ENCODE measurements around the gene NEK6. TPM values are rescaled to one million over a fixed set of nuclear protein-coding genes. Genes with fewer than 3 reads are reported as not detected.
A peak's percentile ranks its signal among the peaks of the same experiment; 100 is the strongest.

Gene NEK6
- total and polyA plus RNA-seq, 10 of the 15 experiments (the other 5 are each of a cell fraction or from before 2014, with no cell fraction given) = 31.3 to 161 (median 89.2) TPM

DNA sequence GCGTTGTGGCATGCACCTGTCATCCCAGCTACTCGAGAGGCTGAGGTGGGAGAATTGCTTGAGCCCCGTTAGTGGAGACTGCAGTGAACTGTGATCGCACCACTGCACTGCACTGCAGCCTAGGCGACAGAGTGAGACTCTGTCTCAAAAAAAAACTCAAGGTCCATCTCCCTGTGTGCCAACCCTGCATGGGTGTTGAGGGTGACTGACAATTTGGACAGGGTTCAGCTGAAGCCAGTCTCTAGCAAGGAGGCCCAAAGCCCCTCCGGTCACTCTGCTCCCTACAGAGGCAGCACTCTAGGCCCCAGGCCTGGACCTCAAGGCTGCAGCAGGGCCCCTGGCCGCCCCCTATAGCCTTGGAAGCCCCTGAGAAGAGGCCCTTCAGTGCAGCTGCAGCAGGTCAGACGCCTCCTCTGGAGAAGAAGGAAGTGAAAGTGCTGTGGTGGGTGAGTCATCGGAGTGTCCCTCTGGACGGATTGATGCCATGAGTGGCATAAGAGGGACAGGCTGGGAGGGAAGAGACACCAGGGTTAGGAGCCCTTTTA lies 39.2 kb upstream of the NEK6 start (continued):
- TF ChIP-seq, protein P1, sequence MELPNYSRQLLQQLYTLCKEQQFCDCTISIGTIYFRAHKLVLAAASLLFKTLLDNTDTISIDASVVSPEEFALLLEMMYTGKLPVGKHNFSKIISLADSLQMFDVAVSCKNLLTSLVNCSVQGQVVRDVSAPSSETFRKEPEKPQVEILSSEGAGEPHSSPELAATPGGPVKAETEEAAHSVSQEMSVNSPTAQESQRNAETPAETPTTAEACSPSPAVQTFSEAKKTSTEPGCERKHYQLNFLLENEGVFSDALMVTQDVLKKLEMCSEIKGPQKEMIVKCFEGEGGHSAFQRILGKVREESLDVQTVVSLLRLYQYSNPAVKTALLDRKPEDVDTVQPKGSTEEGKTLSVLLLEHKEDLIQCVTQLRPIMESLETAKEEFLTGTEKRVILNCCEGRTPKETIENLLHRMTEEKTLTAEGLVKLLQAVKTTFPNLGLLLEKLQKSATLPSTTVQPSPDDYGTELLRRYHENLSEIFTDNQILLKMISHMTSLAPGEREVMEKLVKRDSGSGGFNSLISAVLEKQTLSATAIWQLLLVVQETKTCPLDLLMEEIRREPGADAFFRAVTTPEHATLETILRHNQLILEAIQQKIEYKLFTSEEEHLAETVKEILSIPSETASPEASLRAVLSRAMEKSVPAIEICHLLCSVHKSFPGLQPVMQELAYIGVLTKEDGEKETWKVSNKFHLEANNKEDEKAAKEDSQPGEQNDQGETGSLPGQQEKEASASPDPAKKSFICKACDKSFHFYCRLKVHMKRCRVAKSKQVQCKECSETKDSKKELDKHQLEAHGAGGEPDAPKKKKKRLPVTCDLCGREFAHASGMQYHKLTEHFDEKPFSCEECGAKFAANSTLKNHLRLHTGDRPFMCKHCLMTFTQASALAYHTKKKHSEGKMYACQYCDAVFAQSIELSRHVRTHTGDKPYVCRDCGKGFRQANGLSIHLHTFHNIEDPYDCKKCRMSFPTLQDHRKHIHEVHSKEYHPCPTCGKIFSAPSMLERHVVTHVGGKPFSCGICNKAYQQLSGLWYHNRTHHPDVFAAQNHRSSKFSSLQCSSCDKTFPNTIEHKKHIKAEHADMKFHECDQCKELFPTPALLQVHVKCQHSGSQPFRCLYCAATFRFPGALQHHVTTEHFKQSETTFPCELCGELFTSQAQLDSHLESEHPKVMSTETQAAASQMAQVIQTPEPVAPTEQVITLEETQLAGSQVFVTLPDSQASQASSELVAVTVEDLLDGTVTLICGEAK (IDR thresholded peaks at IDR 0.05; ENCODE audit: borderline replicate concordance) = no peak
- TF ChIP-seq CHD2 (IDR thresholded peaks at IDR 0.05; ENCODE audit: borderline replicate concordance, low read depth, low read length) = 0 out of 2 replicates have a peak, but pooled peaks have one; percentile 36
- TF ChIP-seq, protein P2, sequence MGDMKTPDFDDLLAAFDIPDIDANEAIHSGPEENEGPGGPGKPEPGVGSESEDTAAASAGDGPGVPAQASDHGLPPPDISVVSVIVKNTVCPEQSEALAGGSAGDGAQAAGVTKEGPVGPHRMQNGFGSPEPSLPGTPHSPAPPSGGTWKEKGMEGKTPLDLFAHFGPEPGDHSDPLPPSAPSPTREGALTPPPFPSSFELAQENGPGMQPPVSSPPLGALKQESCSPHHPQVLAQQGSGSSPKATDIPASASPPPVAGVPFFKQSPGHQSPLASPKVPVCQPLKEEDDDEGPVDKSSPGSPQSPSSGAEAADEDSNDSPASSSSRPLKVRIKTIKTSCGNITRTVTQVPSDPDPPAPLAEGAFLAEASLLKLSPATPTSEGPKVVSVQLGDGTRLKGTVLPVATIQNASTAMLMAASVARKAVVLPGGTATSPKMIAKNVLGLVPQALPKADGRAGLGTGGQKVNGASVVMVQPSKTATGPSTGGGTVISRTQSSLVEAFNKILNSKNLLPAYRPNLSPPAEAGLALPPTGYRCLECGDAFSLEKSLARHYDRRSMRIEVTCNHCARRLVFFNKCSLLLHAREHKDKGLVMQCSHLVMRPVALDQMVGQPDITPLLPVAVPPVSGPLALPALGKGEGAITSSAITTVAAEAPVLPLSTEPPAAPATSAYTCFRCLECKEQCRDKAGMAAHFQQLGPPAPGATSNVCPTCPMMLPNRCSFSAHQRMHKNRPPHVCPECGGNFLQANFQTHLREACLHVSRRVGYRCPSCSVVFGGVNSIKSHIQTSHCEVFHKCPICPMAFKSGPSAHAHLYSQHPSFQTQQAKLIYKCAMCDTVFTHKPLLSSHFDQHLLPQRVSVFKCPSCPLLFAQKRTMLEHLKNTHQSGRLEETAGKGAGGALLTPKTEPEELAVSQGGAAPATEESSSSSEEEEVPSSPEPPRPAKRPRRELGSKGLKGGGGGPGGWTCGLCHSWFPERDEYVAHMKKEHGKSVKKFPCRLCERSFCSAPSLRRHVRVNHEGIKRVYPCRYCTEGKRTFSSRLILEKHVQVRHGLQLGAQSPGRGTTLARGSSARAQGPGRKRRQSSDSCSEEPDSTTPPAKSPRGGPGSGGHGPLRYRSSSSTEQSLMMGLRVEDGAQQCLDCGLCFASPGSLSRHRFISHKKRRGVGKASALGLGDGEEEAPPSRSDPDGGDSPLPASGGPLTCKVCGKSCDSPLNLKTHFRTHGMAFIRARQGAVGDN (IDR thresholded peaks at IDR 0.05) = peak; percentile 35; the same call in 1 of the 2 replicates
- TF ChIP-seq KLF5 (IDR thresholded peaks at IDR 0.05; ENCODE audit: partially characterized antibody) = no peak
- TF ChIP-seq, protein P3, sequence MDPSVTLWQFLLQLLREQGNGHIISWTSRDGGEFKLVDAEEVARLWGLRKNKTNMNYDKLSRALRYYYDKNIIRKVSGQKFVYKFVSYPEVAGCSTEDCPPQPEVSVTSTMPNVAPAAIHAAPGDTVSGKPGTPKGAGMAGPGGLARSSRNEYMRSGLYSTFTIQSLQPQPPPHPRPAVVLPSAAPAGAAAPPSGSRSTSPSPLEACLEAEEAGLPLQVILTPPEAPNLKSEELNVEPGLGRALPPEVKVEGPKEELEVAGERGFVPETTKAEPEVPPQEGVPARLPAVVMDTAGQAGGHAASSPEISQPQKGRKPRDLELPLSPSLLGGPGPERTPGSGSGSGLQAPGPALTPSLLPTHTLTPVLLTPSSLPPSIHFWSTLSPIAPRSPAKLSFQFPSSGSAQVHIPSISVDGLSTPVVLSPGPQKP (IDR thresholded peaks at IDR 0.05; ENCODE audit: low read depth, low read length) = no peak
- TF ChIP-seq ASH2L (IDR thresholded peaks at IDR 0.05; ENCODE audit: borderline replicate concordance, low read depth) = no peak
- no peak for TF ChIP-seq ZNF24 (IDR thresholded peaks at IDR 0.05)
- TF ChIP-seq MYB (IDR thresholded peaks at IDR 0.05; ENCODE audit: borderline replicate concordance, low read depth, low read length) = no peak
- no peak for TF ChIP-seq NFIC (IDR thresholded peaks at IDR 0.05; ENCODE audit: low read depth, low read length)
- TF ChIP-seq PML (IDR thresholded peaks at IDR 0.05; ENCODE audit: low read length) = no peak
- TF ChIP-seq, protein P4, sequence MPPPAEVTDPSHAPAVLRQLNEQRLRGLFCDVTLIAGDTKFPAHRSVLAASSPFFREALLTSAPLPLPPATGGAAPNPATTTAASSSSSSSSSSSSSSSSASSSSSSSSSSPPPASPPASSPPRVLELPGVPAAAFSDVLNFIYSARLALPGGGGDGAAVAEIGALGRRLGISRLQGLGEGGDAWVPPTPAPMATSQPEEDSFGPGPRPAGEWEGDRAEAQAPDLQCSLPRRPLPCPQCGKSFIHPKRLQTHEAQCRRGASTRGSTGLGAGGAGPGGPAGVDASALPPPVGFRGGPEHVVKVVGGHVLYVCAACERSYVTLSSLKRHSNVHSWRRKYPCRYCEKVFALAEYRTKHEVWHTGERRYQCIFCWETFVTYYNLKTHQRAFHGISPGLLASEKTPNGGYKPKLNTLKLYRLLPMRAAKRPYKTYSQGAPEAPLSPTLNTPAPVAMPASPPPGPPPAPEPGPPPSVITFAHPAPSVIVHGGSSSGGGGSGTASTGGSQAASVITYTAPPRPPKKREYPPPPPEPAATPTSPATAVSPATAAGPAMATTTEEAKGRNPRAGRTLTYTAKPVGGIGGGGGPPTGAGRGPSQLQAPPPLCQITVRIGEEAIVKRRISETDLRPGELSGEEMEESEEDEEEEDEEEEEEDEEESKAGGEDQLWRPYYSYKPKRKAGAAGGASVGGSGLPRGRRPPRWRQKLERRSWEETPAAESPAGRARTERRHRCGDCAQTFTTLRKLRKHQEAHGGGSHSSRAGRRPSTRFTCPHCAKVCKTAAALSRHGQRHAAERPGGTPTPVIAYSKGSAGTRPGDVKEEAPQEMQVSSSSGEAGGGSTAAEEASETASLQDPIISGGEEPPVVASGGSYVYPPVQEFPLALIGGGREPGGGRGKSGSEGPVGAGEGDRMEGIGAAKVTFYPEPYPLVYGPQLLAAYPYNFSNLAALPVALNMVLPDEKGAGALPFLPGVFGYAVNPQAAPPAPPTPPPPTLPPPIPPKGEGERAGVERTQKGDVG (CRISPR knock-in tag; IDR thresholded peaks at IDR 0.05) = no peak
- TF ChIP-seq ESRRA (IDR thresholded peaks at IDR 0.05; ENCODE audit: low read length) = no peak
- TF ChIP-seq YY1 (IDR thresholded peaks at IDR 0.05; ENCODE audit: low read depth, low read length) = no peak
- TF ChIP-seq, protein P5, sequence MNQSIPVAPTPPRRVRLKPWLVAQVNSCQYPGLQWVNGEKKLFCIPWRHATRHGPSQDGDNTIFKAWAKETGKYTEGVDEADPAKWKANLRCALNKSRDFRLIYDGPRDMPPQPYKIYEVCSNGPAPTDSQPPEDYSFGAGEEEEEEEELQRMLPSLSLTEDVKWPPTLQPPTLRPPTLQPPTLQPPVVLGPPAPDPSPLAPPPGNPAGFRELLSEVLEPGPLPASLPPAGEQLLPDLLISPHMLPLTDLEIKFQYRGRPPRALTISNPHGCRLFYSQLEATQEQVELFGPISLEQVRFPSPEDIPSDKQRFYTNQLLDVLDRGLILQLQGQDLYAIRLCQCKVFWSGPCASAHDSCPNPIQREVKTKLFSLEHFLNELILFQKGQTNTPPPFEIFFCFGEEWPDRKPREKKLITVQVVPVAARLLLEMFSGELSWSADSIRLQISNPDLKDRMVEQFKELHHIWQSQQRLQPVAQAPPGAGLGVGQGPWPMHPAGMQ (IDR thresholded peaks at IDR 0.05; ENCODE audit: borderline replicate concordance) = no peak
- TF ChIP-seq HDGF (IDR thresholded peaks at IDR 0.05) = no peak
- no peak for TF ChIP-seq HDAC2 (IDR thresholded peaks at IDR 0.05)
- peak; percentile 100 for TF ChIP-seq DPF2 (IDR thresholded peaks at IDR 0.05)

Measured in GM12878 (cell line).